GM12874 (cell line): ENCODE data around the gene TAOK1.

Experiments
- CTCF ChIP-seq: IDR thresholded peaks from 2 replicates; pipeline ENCODE4 v1.5.1; 2011; ENCODE audit warnings: low read depth, mild to moderate bottlenecking, control low read depth, low read length, moderate library complexity; ENCODE audit not compliant: insufficient read depth

The TAOK1 gene

GRCh38 chr17:29524692-29525091 lies 134.5 kb downstream of the TAOK1 start:
- TF ChIP-seq CTCF = no peak

GRCh38 chr17:29526322-29526721 lies 136.2 kb downstream of the TAOK1 start:
- no peak for TF ChIP-seq CTCF

- no peak for TF ChIP-seq CTCF
Measured at GRCh38 chr17:29533976-29534375, 143.8 kb downstream of the TAOK1 start.

GRCh38 chr17:29544066-29544465 lies 153.9 kb downstream of the TAOK1 start:
- TF ChIP-seq CTCF = no peak

GRCh38 chr17:29546085-29546484 lies 155.9 kb downstream of the TAOK1 start:
- TF ChIP-seq CTCF = no peak

GRCh38 chr17:29546830-29547229 lies 156.7 kb downstream of the TAOK1 start:
- no peak for TF ChIP-seq CTCF

GRCh38 chr17:29549177-29549923 lies 159.2 kb downstream of the TAOK1 start:
- no peak for TF ChIP-seq CTCF
